Natural killer cell (primary cell): Measurements from ENCODE around the gene COL6A3. TPM values are rescaled to one million over a fixed set of nuclear protein-coding genes. Genes with fewer than 3 reads are reported as not detected.

ENCODE experiments used
- ATAC-seq, 3 donors: fragments of 150-1000 bp in 2 of 3; fragments of 200-7000 bp in 1 of 3; cut with Tn5 transposase; 1 replicate in 1 of 3; 2 replicates in 2 of 3; pipeline ENCODE4 v1.10.0; 2021; ENCODE audit warnings: mild to moderate bottlenecking in 2 of 3, moderate library complexity in 2 of 3
- DNase-seq, 2 donors: peaks; one replicate each; pipeline versions ENCODE4 v3.0.0 to v3.0.0-alpha.2; 2013 to 2021; ENCODE audit warnings: mixed read lengths in 1 of 2
- H3K27ac ChIP-seq: one replicate; pipeline ENCODE4 v1.5.1; 2013; ENCODE audit warnings: mild to moderate bottlenecking, low read length
- H3K27me3 ChIP-seq: one replicate; pipeline ENCODE4 v1.6.1; 2013; ENCODE audit warnings: low read length; ENCODE audit not compliant: control insufficient read depth, insufficient read depth
- H3K36me3 ChIP-seq: one replicate; pipeline ENCODE4 v1.6.1; 2013; ENCODE audit warnings: low read length; ENCODE audit not compliant: control insufficient read depth, insufficient read depth
- H3K4me1 ChIP-seq: one replicate; pipeline ENCODE4 v1.6.1; 2013; ENCODE audit warnings: low read length; ENCODE audit not compliant: control insufficient read depth, insufficient read depth
- H3K4me3 ChIP-seq: one replicate; pipeline ENCODE4 v1.5.1; 2013; ENCODE audit warnings: low read length
- H3K9me3 ChIP-seq: one replicate; pipeline ENCODE4 v1.6.1; 2013; ENCODE audit warnings: low read length; ENCODE audit not compliant: control insufficient read depth, insufficient read depth
- H3K27ac Mint-ChIP-seq, 2 donors: one replicate each; pipeline ENCODE4 v1.8.0; 2022; ENCODE audit warnings: mild to moderate bottlenecking in 2 of 2, mixed read lengths in 2 of 2, moderate library complexity in 1 of 2
- H3K27me3 Mint-ChIP-seq, 2 donors: one replicate each; pipeline ENCODE4 v1.8.0; 2022; ENCODE audit warnings: low read depth in 2 of 2, mixed read lengths in 2 of 2
- H3K36me3 Mint-ChIP-seq: one replicate; pipeline ENCODE4 v1.8.0; 2022; ENCODE audit warnings: mixed read lengths
- H3K4me1 Mint-ChIP-seq, 2 donors: one replicate each; pipeline ENCODE4 v1.8.0; 2022; ENCODE audit warnings: mixed read lengths in 2 of 2
- H3K4me3 Mint-ChIP-seq: one replicate; pipeline ENCODE4 v1.8.0; 2022; ENCODE audit warnings: mild to moderate bottlenecking, moderate library complexity, mixed read lengths
- H3K9me3 Mint-ChIP-seq, 2 donors: one replicate each; pipeline ENCODE4 v1.8.0; 2022; ENCODE audit warnings: mixed read lengths in 2 of 2
- CTCF ChIP-seq: fragments of 200-600 bp; IDR thresholded peaks from one replicate; pipeline ENCODE4 v1.8.0; 2022; ENCODE audit warnings: antibody characterized with exemption
- WGBS: methylation state at CpG from one replicate; pipeline ENCODE4 v1.1.7; 2013; ENCODE audit warnings: missing lambda C conversion rate; ENCODE audit not compliant: insufficient coverage; 5-methylcytosine and 5-hydroxymethylcytosine counted together
- intact Hi-C: fragments of 100-400 bp; cut with micrococcal nuclease; formaldehyde crosslinking; loops from one replicate; pipeline ENCODE4 v1.14.2; 2022
- total RNA-seq, 4 donors: library from RNA; stranded (reverse); fragments of 120-200 nt in 1 of 4; gene quantifications; one replicate each; pipeline versions ENCODE4 v1.2.3 to v1.2.4, GENCODE V29; 2013 to 2022

The COL6A3 gene
- total RNA-seq, 3 donors from 2014 or later (not counting 1 experiment from before 2014, with no cell fraction given) = 0.10 to 0.31 (median 0.29) TPM

DNA sequence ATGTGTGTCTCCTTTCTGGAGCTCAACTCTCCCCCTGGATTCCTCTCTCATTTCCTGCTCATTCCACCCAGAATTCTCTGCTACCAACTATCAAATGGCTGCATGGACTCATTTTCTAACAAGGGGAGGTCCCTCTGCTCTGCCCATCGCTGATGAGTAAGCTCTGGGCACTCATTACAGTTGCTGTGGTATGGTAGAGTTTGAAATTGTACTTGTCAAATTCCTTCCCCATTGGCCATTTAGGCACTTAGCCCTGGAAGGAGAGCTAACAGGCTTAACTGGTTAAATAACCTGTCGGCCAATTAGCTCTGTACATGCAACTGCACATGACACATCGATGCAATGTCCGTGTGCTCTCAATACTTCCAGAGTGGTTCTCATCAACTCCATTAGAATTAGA is 20.4 kb downstream of the COL6A3 start:
- 83% methylated on average over 3 of the region's 4 CpGs for WGBS
- DNase-seq (no peak), ATAC-seq (no peak)
- TF ChIP-seq CTCF = no peak
- peaks cover 27 to 49% of the 10 kb centered on the region in 2 donors for H3K27me3 Mint-ChIP-seq
- H3K4me3 Mint-ChIP-seq = no peak overlapping the region
- H3K9me3 ChIP-seq = no peaks in the 10 kb centered on the region
- intact Hi-C loops = no loop called here
- no peak overlapping the region for H3K27ac Mint-ChIP-seq
- no peak overlapping the region for H3K27ac ChIP-seq
- no peaks in the 10 kb centered on the region for H3K9me3 Mint-ChIP-seq
- H3K36me3 ChIP-seq = no peaks in the 10 kb centered on the region
- H3K36me3 Mint-ChIP-seq = no peaks in the 10 kb centered on the region
- H3K4me3 ChIP-seq = no peak overlapping the region
- no peaks in the 10 kb centered on the region for H3K4me1 ChIP-seq
- H3K4me1 Mint-ChIP-seq = no peaks in the 10 kb centered on the region
- H3K27me3 ChIP-seq = no peaks in the 10 kb centered on the region

DNA sequence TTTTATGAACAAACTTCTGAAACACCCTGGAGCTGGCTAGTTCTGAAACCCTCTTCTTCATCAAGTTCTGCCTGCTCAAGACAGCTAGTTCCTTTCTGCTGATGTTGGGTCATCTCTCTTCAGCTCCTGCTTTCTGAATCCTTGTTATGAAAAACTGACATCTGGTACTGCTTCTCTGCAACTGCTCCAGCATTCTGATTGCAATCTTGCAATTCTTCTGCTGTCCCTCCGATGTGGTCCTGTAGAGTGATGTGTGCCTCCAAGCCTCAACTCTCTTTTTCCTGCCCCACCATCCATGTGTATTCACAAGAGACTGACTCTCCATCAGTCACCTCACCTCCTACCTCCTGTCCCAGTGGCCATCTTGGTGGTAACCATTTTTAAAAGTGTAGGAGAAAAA is 21.8 kb downstream of the COL6A3 start:
- Mint-ChIP-seq H3K27me3 (peaks cover 22 to 40% of the 10 kb centered on the region in 2 donors), H3K4me3 (no peak overlapping the region), H3K9me3 (no peaks in the 10 kb centered on the region), H3K27ac (no peak overlapping the region), H3K36me3 (no peaks in the 10 kb centered on the region), H3K4me1 (no peaks in the 10 kb centered on the region)
- no peaks in the 10 kb centered on the region for H3K36me3 ChIP-seq
- intact Hi-C loops = no loop called here
- no peak overlapping the region for H3K27ac ChIP-seq
- TF ChIP-seq CTCF = no peak
- H3K9me3 ChIP-seq = no peaks in the 10 kb centered on the region
- no peaks in the 10 kb centered on the region for H3K4me1 ChIP-seq
- DNase-seq (no peak), ATAC-seq (no peak)
- 94% methylated on average over 1 of the region's 1 CpG for WGBS
- H3K4me3 ChIP-seq = no peak overlapping the region
- H3K27me3 ChIP-seq = no peaks in the 10 kb centered on the region

GRCh38 chr2:237391140-237391539 is 22.8 kb downstream of the COL6A3 start:
- H3K36me3 ChIP-seq = no peaks in the 10 kb centered on the region
- Mint-ChIP-seq H3K27me3 (peaks cover 15 to 30% of the 10 kb centered on the region in 2 donors), H3K9me3 (no peaks in the 10 kb centered on the region), H3K4me1 (no peaks in the 10 kb centered on the region), H3K36me3 (no peaks in the 10 kb centered on the region), H3K4me3 (no peak overlapping the region), H3K27ac (no peak overlapping the region)
- H3K27ac ChIP-seq = no peak overlapping the region
- ATAC-seq (no peak), DNase-seq (no peak)
- no peaks in the 10 kb centered on the region for H3K4me1 ChIP-seq
- no peak overlapping the region for H3K4me3 ChIP-seq
- no peaks in the 10 kb centered on the region for H3K9me3 ChIP-seq
- WGBS = 85% methylated on average over 4 of the region's 5 CpGs
- H3K27me3 ChIP-seq = no peaks in the 10 kb centered on the region
- TF ChIP-seq CTCF = no peak
- intact Hi-C loops = no loop called here

DNA sequence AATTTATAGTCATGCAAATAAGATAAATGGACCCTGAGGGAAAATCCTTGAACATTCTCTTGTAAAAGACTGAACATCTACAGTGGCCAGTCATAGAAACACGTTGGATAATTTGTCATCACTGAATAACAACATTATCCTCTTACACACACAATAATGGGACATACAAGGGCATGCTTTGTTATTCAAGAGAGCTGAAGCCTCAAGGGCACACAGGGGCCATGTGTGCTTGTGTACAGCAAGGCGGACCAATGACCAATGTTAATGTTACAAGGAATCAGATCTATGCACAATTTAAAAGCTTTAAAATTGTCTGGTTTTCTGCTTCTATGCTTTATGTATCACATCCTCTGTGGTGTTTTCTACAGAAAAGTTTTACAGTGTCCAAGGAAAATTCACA is 23.7 kb downstream of the COL6A3 start:
- H3K27ac ChIP-seq = no peak overlapping the region
- H3K36me3 Mint-ChIP-seq = no peaks in the 10 kb centered on the region

More for the DNA sequence above, 23.7 kb downstream of the COL6A3 start:
- Mint-ChIP-seq H3K4me1 (no peaks in the 10 kb centered on the region), H3K27ac (no peak overlapping the region), H3K4me3 (no peak overlapping the region), H3K27me3 (peaks cover 15 to 26% of the 10 kb centered on the region in 2 donors), H3K9me3 (no peaks in the 10 kb centered on the region)
- intact Hi-C loops = no loop called here
- Histone ChIP-seq H3K4me1 (no peaks in the 10 kb centered on the region), H3K27me3 (no peaks in the 10 kb centered on the region), H3K4me3 (no peak overlapping the region), H3K36me3 (no peaks in the 10 kb centered on the region), H3K9me3 (no peaks in the 10 kb centered on the region)
- WGBS = 93% methylated on average over 2 of the region's 2 CpGs
- TF ChIP-seq CTCF = no peak
- no peak for DNase-seq
- ATAC-seq = no peak
